Heart left ventricle (tissue), 13 donors: Measurements from ENCODE around the gene CXXC1.

Experiments used
- POLR2A ChIP-seq, 2 donors: fragments of 450-650 bp; IDR thresholded peaks; one replicate each; pipeline ENCODE4 v1.6.1; 2017; ENCODE audit warnings: antibody characterized with exemption in 2 of 2, mild to moderate bottlenecking in 2 of 2, moderate library complexity in 2 of 2
- TF ChIP-seq, protein P1 (sequence below), 12 donors: fragments of 200-600 bp; sonication (generic) in 4 of 12; IDR thresholded peaks; one replicate each; pipeline versions ENCODE4 v1.5.0 to v1.8.0; 2018 to 2022; ENCODE audit warnings: antibody characterized with exemption in 12 of 12, mild to moderate bottlenecking in 5 of 12
- donor health status: ischemic (EF 13 %, LVEDD 7.1; RV severe dilation, severe dysfunction).
- donor health status: DM: no; HTN: yes; CAD: no.
- donor health status: DM: no; HTN: no; CAD: no.
- donor health status: ischemic (EF 25% LVEDD 6.9; RV normal size, moderate dysfunction).
- donor health status: ischemic (EF 25% LVEDD 5.7; RV mildly dilated, moderate dysfunction).
- donor health status: ischemic (EF 35%, LVEDD 5.7; RV mildly dilated, moderate dysfunction).
- donor health status: nonischemic (EF 11% LVEDD 7.7; RV severe dilation, severe dysfunction).
- donor health status: DM: yes; HTN: yes; CAD: no.
- donor health status: PGD.
- donor health status: ischemic (EF 29% LVEDD 5.4; RV normal size, mild dysfunction).
- donor health status: nonischemic (EF 23%, LVEDD 6.1; RV moderate dilation, normal function).

DNA sequence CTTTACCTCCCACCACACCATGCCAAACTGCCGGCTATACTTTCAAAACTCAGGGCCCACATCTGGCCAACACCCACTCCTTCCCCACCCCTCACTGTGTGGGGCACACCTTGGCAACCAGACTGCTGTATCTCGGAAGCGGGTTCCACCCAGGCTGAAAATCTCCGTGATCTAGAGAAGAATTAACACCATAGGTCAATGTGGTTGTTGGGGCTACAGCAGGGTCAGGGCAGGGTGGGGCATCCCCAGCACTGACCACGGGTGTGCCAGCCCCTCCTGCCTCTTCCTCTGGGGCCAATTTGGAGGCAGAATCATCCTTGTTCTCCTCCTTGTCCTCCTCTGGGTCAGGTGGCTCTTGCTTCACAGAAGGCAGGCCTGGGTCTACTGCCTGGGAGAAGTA, 14.9 kb downstream of the CXXC1 start:
- TF ChIP-seq, protein P1, sequence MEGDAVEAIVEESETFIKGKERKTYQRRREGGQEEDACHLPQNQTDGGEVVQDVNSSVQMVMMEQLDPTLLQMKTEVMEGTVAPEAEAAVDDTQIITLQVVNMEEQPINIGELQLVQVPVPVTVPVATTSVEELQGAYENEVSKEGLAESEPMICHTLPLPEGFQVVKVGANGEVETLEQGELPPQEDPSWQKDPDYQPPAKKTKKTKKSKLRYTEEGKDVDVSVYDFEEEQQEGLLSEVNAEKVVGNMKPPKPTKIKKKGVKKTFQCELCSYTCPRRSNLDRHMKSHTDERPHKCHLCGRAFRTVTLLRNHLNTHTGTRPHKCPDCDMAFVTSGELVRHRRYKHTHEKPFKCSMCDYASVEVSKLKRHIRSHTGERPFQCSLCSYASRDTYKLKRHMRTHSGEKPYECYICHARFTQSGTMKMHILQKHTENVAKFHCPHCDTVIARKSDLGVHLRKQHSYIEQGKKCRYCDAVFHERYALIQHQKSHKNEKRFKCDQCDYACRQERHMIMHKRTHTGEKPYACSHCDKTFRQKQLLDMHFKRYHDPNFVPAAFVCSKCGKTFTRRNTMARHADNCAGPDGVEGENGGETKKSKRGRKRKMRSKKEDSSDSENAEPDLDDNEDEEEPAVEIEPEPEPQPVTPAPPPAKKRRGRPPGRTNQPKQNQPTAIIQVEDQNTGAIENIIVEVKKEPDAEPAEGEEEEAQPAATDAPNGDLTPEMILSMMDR (IDR thresholded peaks at IDR 0.05) = no peak
- no peak for TF ChIP-seq POLR2A (IDR thresholded peaks at IDR 0.05)
